Ovary (tissue), 3 donors: Measurements from ENCODE around the gene C4orf50.

Source experiments
- POLR2A ChIP-seq: fragments of 450-650 bp; IDR thresholded peaks from one replicate; pipeline ENCODE4 v1.6.1; 2017; ENCODE audit warnings: antibody characterized with exemption, mild to moderate bottlenecking, moderate library complexity
- TF ChIP-seq, protein P1 (sequence below), 3 donors: fragments of 450-650 bp in 2 of 3; fragments of 200-600 bp in 1 of 3; IDR thresholded peaks; one replicate each; pipeline versions ENCODE4 v1.5.1 to v1.8.0; 2016 to 2022; ENCODE audit warnings: antibody characterized with exemption in 3 of 3, mild to moderate bottlenecking in 1 of 3
- donor health status: DM: no; HTN: no; CAD: no.

DNA sequence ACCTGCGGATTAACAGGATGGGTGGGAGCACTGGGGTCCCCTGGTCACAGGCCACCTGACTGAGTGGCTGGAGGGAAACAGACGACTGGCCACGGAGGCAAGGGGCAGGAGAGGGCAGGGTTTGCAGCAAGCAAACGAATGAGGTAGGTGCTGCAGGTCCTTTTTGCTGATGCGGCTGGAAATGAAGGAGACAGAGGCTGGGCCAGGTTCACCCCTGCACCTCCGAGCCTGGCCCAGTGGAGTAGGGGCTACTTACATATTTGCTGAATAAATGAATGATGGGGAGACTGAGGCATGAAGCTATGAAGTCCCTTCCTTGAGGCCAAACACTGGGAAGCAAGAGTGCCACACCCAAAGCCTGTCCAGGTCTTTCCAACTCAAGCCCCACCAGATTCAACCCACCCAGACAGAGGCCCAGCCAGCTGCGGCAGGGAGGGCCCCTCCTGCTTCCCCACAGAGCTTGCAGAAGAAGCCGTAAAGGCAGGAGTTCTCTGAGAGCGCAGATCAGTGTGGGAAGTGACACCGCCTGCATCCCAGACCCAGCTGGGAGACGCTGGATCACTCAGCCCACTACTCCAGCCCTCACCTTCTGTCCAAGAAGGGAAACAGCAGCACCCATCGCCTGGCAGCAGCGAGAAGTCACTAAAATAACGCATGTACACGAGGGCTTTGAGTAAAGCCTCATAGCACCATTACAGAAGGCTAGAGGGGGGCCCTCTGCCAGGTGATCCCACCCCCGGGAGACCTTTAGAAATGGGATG is 36.1 kb upstream of the C4orf50 start:
- TF ChIP-seq, protein P1, sequence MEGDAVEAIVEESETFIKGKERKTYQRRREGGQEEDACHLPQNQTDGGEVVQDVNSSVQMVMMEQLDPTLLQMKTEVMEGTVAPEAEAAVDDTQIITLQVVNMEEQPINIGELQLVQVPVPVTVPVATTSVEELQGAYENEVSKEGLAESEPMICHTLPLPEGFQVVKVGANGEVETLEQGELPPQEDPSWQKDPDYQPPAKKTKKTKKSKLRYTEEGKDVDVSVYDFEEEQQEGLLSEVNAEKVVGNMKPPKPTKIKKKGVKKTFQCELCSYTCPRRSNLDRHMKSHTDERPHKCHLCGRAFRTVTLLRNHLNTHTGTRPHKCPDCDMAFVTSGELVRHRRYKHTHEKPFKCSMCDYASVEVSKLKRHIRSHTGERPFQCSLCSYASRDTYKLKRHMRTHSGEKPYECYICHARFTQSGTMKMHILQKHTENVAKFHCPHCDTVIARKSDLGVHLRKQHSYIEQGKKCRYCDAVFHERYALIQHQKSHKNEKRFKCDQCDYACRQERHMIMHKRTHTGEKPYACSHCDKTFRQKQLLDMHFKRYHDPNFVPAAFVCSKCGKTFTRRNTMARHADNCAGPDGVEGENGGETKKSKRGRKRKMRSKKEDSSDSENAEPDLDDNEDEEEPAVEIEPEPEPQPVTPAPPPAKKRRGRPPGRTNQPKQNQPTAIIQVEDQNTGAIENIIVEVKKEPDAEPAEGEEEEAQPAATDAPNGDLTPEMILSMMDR (IDR thresholded peaks at IDR 0.05): no peak
- TF ChIP-seq POLR2A: no peak
